GM12878 (cell line): ENCODE results near the gene TEKT5. TPM values are rescaled to one million over a fixed set of nuclear protein-coding genes. Genes with fewer than 3 reads are reported as not detected.

ENCODE experiments used
- ATAC-seq: fragments of 200-7000 bp; cut with Tn5 transposase; 3 replicates; pipeline ENCODE4 v1.9.1; 2020; ENCODE audit warnings: mild to moderate bottlenecking, moderate library complexity
- BruUV-seq: library from RNA; stranded (reverse); fragments of 400-500 nt; replicated peaks from 2 replicates; lab custom pipeline; 2021; lab: Mats Ljungman, UMichigan
- CTCF ChIA-PET: fragments of 300-600 bp; sonication (Branson Sonifier 250); formaldehyde crosslinking; extraction: SDS; loops from one replicate; lab custom pipeline; 2021; ENCODE audit warnings: inconsistent platforms; lab: Yijun Ruan, JAX
- POLR2A ChIA-PET: fragments of 350-600 bp; formaldehyde crosslinking; extraction: SDS; loops from one replicate; lab custom pipeline; 2021; ENCODE audit warnings: inconsistent platforms; lab: Charles Lee
- RAD21 ChIA-PET: fragments of 300-600 bp; sonication (Branson Sonifier 250); formaldehyde crosslinking; loops from one replicate; lab custom pipeline; 2023; ENCODE audit warnings: antibody characterized with exemption; ENCODE audit not compliant: unreplicated experiment; lab: Charles Lee
- SMC1A ChIA-PET: fragments of 300-600 bp; sonication (Branson Sonifier 250); formaldehyde crosslinking; loops from one replicate; lab custom pipeline; 2023; ENCODE audit not compliant: unreplicated experiment, uncharacterized antibody; lab: Charles Lee
- DNase-seq: peaks from one replicate; pipeline ENCODE4 v3.0.0-alpha.2; 2011; ENCODE audit warnings: low read depth, low spot score
- FAIRE-seq: peaks from 3 replicates; lab custom pipeline; 2011; peaks lifted over from hg19 to GRCh38; lab: Jason Lieb, UNC
- H2AFZ ChIP-seq: 2 replicates; pipeline ENCODE4 v1.6.0; 2011; ENCODE audit warnings: low read depth, low read length, control low read depth; ENCODE audit not compliant: control insufficient read depth
- H3K27ac ChIP-seq: 2 replicates; pipeline ENCODE4 v1.5.1; 2011; ENCODE audit warnings: control low read depth; ENCODE audit not compliant: control insufficient read depth, insufficient read depth
- H3K27me3 ChIP-seq, 2 experiments: replicated peaks in 1 of 2; 2 replicates each; pipeline versions ENCODE4 v1.6.0 to v1.6.1; 2011; ENCODE audit warnings: low read length in 1 of 2; ENCODE audit not compliant: control insufficient read depth in 2 of 2, insufficient read depth in 2 of 2
- H3K36me3 ChIP-seq, 2 experiments: 2 replicates each; pipeline ENCODE4 v1.5.1; 2011; ENCODE audit warnings: low read length in 1 of 2; ENCODE audit not compliant: control insufficient read depth in 2 of 2, insufficient read depth in 2 of 2
- H3K4me1 ChIP-seq: 2 replicates; pipeline ENCODE4 v1.6.1; 2011; ENCODE audit warnings: mild to moderate bottlenecking, low read length, moderate library complexity, mixed read lengths; ENCODE audit not compliant: control insufficient read depth, insufficient read depth
- H3K4me2 ChIP-seq: 2 replicates; pipeline ENCODE4 v1.6.0; 2011; ENCODE audit warnings: control low read depth; ENCODE audit not compliant: control insufficient read depth, insufficient read depth
- H3K4me3 ChIP-seq: fragments of 200-600 bp; sonication (generic); 2 replicates; pipeline ENCODE4 v1.5.1; 2016
- H3K79me2 ChIP-seq: 2 replicates; pipeline ENCODE4 v1.6.0; 2011; ENCODE audit warnings: low read length; ENCODE audit not compliant: control insufficient read depth, insufficient read depth
- H3K9ac ChIP-seq: 2 replicates; pipeline ENCODE4 v1.8.0; 2011; ENCODE audit warnings: low read length, control low read depth, mixed read lengths; ENCODE audit not compliant: control insufficient read depth, insufficient read depth
- H3K9me3 ChIP-seq: replicated peaks from 3 replicates; pipeline ENCODE4 v1.5.1; 2011; ENCODE audit warnings: mild to moderate bottlenecking, low read length; ENCODE audit not compliant: control insufficient read depth, insufficient read depth
- H4K20me1 ChIP-seq: 2 replicates; pipeline ENCODE4 v1.6.0; 2011; ENCODE audit not compliant: control insufficient read depth, insufficient read depth
- BCL3 ChIP-seq: IDR thresholded peaks from 2 replicates; pipeline ENCODE4 v1.6.1; 2011; ENCODE audit warnings: borderline replicate concordance, low read depth, mild to moderate bottlenecking, moderate library complexity, low read length; ENCODE audit not compliant: insufficient read depth, poor library complexity, severe bottlenecking
- CEBPB ChIP-seq, 2 experiments: fragments of 150-350 bp in 1 of 2; IDR thresholded peaks; 2 replicates each; pipeline ENCODE4 v1.6.1; 2012 to 2014; ENCODE audit warnings: low read depth in 2 of 2, low read length in 2 of 2, borderline replicate concordance in 1 of 2, inconsistent platforms in 1 of 2
- FOXK2 ChIP-seq: fragments of 450-650 bp; IDR thresholded peaks from 2 replicates; pipeline ENCODE4 v1.6.1; 2017; ENCODE audit warnings: mild to moderate bottlenecking, moderate library complexity
- GATAD2B ChIP-seq: fragments of 450-650 bp; conservative IDR thresholded peaks from 2 replicates; pipeline ENCODE4 v1.6.1; 2017; ENCODE audit warnings: low read depth, mild to moderate bottlenecking, moderate library complexity
- HDAC2 ChIP-seq: fragments of 200-600 bp; sonication (generic); IDR thresholded peaks from 2 replicates; pipeline ENCODE4 v1.6.1; 2017
- IKZF1 ChIP-seq: fragments of 450-650 bp; conservative IDR thresholded peaks from 2 replicates; pipeline ENCODE4 v1.6.1; 2017; ENCODE audit warnings: antibody characterized with exemption, mild to moderate bottlenecking
- KLF5 ChIP-seq: fragments of 450-650 bp; IDR thresholded peaks from 2 replicates; pipeline ENCODE4 v1.6.1; 2014; ENCODE audit warnings: mild to moderate bottlenecking; ENCODE audit not compliant: partially characterized antibody
- REST ChIP-seq: IDR thresholded peaks from 2 replicates; pipeline ENCODE4 v1.6.1; 2012; ENCODE audit warnings: mild to moderate bottlenecking, low read depth, low read length
- TCF3 ChIP-seq: IDR thresholded peaks from 2 replicates; pipeline ENCODE4 v1.6.1; 2012; ENCODE audit warnings: low read depth, mild to moderate bottlenecking, low read length, borderline replicate concordance; ENCODE audit not compliant: insufficient read depth
- ZNF274 ChIP-seq: IDR thresholded peaks from one replicate; pipeline ENCODE4 v1.8.0; 2011; ENCODE audit not compliant: insufficient read length, insufficient read depth
- WGBS: methylation state at CpG from one replicate; pipeline ENCODE4 v1.1.6; 2016; ENCODE audit warnings: low lambda C conversion rate; ENCODE audit not compliant: insufficient replicate concordance, insufficient coverage; ENCODE audit errors: missing lambda C conversion rate; 5-methylcytosine and 5-hydroxymethylcytosine counted together
- in situ Hi-C: fragments of 300-500 bp; cut with MboI; formaldehyde crosslinking; loops from 9 replicates; pipeline ENCODE4 v1.14.3; 2018; ENCODE audit warnings: mixed read lengths
- intact Hi-C: fragments of 100-400 bp; cut with micrococcal nuclease; formaldehyde crosslinking; loops from one replicate; pipeline ENCODE4 v1.14.2; 2022; ENCODE audit not compliant: unreplicated experiment
- polyA plus RNA-seq, 11 experiments: library from polyadenylated mRNA; depleted of rRNA in 4 of 11; unstranded in 6 of 11; stranded (reverse) in 5 of 11; fragments of >200 nt; fragmentation: Nextera tagmentation in 4 of 11; fragmentation: Illumina TruSeq in 1 of 11; extraction: Ambion mirVana in 4 of 11; extraction: Trizol in 1 of 11; gene quantifications; 1 replicate in 1 of 11; 2 replicates in 10 of 11; pipeline versions ENCODE4 v1.2.1 to v1.2.3, GENCODE V29; 2011 to 2016; ENCODE audit warnings: inconsistent platforms in 2 of 11, missing spikeins in 2 of 11, low read depth in 1 of 11
- total RNA-seq, 4 experiments: library from RNA; depleted of rRNA in 3 of 4; stranded (reverse); fragments of >200 nt in 3 of 4; fragmentation: Illumina TruSeq in 1 of 4; extraction: Trizol in 1 of 4; gene quantifications; 2 replicates each; pipeline versions ENCODE4 v1.2.1 to v1.2.3, GENCODE V29; 2013 to 2021
- TF ChIP-seq, protein P1 (sequence below): fragments of 450-650 bp; IDR thresholded peaks from 2 replicates; pipeline ENCODE4 v1.6.1; 2017; ENCODE audit warnings: low read depth, mild to moderate bottlenecking, moderate library complexity

Gene TEKT5
- total and polyA plus RNA-seq, 10 of the 15 experiments (the other 5 are each of a cell fraction or from before 2014, with no cell fraction given) = 0.19 to 2.2 (median 0.68) TPM; not detected in 1

GRCh38 chr16:10594312-10594950 is 100.3 kb downstream of the TEKT5 start (continued):
- TF ChIP-seq, protein P1, sequence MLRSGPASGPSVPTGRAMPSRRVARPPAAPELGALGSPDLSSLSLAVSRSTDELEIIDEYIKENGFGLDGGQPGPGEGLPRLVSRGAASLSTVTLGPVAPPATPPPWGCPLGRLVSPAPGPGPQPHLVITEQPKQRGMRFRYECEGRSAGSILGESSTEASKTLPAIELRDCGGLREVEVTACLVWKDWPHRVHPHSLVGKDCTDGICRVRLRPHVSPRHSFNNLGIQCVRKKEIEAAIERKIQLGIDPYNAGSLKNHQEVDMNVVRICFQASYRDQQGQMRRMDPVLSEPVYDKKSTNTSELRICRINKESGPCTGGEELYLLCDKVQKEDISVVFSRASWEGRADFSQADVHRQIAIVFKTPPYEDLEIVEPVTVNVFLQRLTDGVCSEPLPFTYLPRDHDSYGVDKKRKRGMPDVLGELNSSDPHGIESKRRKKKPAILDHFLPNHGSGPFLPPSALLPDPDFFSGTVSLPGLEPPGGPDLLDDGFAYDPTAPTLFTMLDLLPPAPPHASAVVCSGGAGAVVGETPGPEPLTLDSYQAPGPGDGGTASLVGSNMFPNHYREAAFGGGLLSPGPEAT = no peak
- TF ChIP-seq GATAD2B (0 out of 2 replicates have a peak, but pooled peaks have one; percentile 27), ZNF274 (no peak), HDAC2 (no peak), IKZF1 (0 out of 2 replicates have a peak, but pooled peaks have one; percentile 21)

GRCh38 chr16:10592611-10593010 is 102.1 kb downstream of the TEKT5 start:
- Histone ChIP-seq H3K27ac (no peak overlapping the region), H3K36me3 (no peaks in the 10 kb centered on the region), H3K9ac (no peak overlapping the region), H3K27me3 (no peaks in the 10 kb centered on the region), H2AFZ (no peak overlapping the region), H3K4me1 (peaks cover 18% of the 10 kb centered on the region), H3K4me2 (no peak overlapping the region), H3K9me3 (no peaks in the 10 kb centered on the region), H3K79me2 (no peaks in the 10 kb centered on the region), H3K4me3 (no peak overlapping the region), H4K20me1 (no peaks in the 10 kb centered on the region)
- DNase-seq (no peak), ATAC-seq (no peak), FAIRE-seq (no peak)
- BruUV-seq = no TSS peak
- ChIA-PET SMC1A (no interaction called here), RAD21 (no interaction called here), POLR2A (no interaction called here), CTCF (interaction anchor here (1.2 kb wide), 1 partner anchor 77 kb away, joined by 4 read pairs; no protein-coding TSS in a partner anchor)
- intact Hi-C loops = no loop called here
- WGBS = 24% methylated on average over 1 of the region's 1 CpG
- in situ Hi-C loops = no loop called here
- TF ChIP-seq BCL3 (no peak), IKZF1 (no peak), CEBPB (IDR thresholded peaks at IDR 0.05; ENCODE audit: borderline replicate concordance in 1 of 2, low read depth in 2 of 2, low read length in 2 of 2) (no peak), FOXK2 (no peak), KLF5 (no peak), TCF3 (no peak), REST (no peak)
